HG02623 (cell line): ENCODE measurements around the gene ANO4.
"Not testable (repeated sequence)": the region's sequence is repeated elsewhere in the genome, so short reads cannot be mapped to it uniquely, and the experiment has no call there.

Experiments used
- ATAC-seq: cut with Tn5 transposase; IDR thresholded peaks from one replicate; pipeline ENCODE4 v1.9.1; 2021; ENCODE audit warnings: moderate library complexity; ENCODE audit not compliant: unreplicated experiment

ANO4 gene

GRCh38 chr12:100868487-100868886 lies 73.9 kb downstream of the ANO4 start:
- ATAC-seq, result no peak

GRCh38 chr12:100871195-100871734 lies 76.7 kb downstream of the ANO4 start:
- ATAC-seq, result no peak

- ATAC-seq, result no peak
These were observed 80.6 kb downstream of the ANO4 start for GRCh38 chr12:100875156-100875555.

GRCh38 chr12:100875771-100876170 lies 81.2 kb downstream of the ANO4 start:
- no peak for ATAC-seq

- no peak for ATAC-seq
These were observed 83.2 kb downstream of the ANO4 start for GRCh38 chr12:100877776-100878175.

- no peak for ATAC-seq
These were observed 100.6 kb downstream of the ANO4 start for GRCh38 chr12:100895192-100895591.

GRCh38 chr12:100896192-100896591 lies 101.6 kb downstream of the ANO4 start:
- no peak for ATAC-seq

- ATAC-seq, result no peak
These were observed 102.7 kb downstream of the ANO4 start for GRCh38 chr12:100897240-100897639.

- ATAC-seq, result no peak
These were observed 104.7 kb downstream of the ANO4 start for GRCh38 chr12:100899301-100899700.

- no peak for ATAC-seq
These were observed 106.2 kb downstream of the ANO4 start for GRCh38 chr12:100900808-100901207.

GRCh38 chr12:100901266-100901665 lies 106.7 kb downstream of the ANO4 start:
- no peak for ATAC-seq

- ATAC-seq, result no peak
These were observed 109.7 kb downstream of the ANO4 start for GRCh38 chr12:100904270-100904669.

- no peak for ATAC-seq
These were observed 113.9 kb downstream of the ANO4 start for GRCh38 chr12:100908501-100908900.

- no peak for ATAC-seq
These were observed 119.5 kb downstream of the ANO4 start for GRCh38 chr12:100913872-100914592.

GRCh38 chr12:100919116-100919515 lies 124.5 kb downstream of the ANO4 start:
- ATAC-seq, result no peak

- ATAC-seq, result no peak
These were observed 125.9 kb downstream of the ANO4 start for GRCh38 chr12:100920493-100920892.

- no peak for ATAC-seq
These were observed 132.2 kb downstream of the ANO4 start for GRCh38 chr12:100926669-100927248.

- no peak for ATAC-seq
These were observed 133.2 kb downstream of the ANO4 start for GRCh38 chr12:100927826-100928225.

- no peak for ATAC-seq
These were observed 138.0 kb downstream of the ANO4 start for GRCh38 chr12:100932571-100932970.

GRCh38 chr12:100933531-100933930 lies 139.0 kb downstream of the ANO4 start:
- ATAC-seq, result not testable (repeated sequence)

GRCh38 chr12:100935929-100936328 lies 141.4 kb downstream of the ANO4 start:
- no peak for ATAC-seq

GRCh38 chr12:100936661-100937060 lies 142.1 kb downstream of the ANO4 start:
- no peak for ATAC-seq
